A549 (cell line): Measurements from ENCODE around the gene DDX18.

Experiments used
- BHLHE40 ChIP-seq: IDR thresholded peaks from 2 replicates; pipeline ENCODE4 v1.6.1; 2012; ENCODE audit warnings: low read depth, low read length, inconsistent platforms
- CHD2 ChIP-seq: fragments of 150-350 bp; IDR thresholded peaks from 2 replicates; pipeline ENCODE4 v1.6.1; 2014; ENCODE audit warnings: low read length; ENCODE audit not compliant: partially characterized antibody
- CTCF ChIP-seq: fragments of >200 bp; sonication (Bioruptor Twin); formaldehyde crosslinking; IDR thresholded peaks from 3 replicates; pipeline ENCODE4 v1.5.1; 2016
- EP300 ChIP-seq, 2 experiments: fragments of >200 bp; sonication (Bioruptor Twin); formaldehyde crosslinking; IDR thresholded peaks; 2 replicates in 1 of 2; 3 replicates in 1 of 2; pipeline ENCODE4 v1.6.1; 2016 to 2017
- MAX ChIP-seq: IDR thresholded peaks from 2 replicates; pipeline ENCODE4 v1.6.1; 2012
- POLR2A ChIP-seq: IDR thresholded peaks from 2 replicates; pipeline ENCODE4 v1.6.1; 2012; ENCODE audit warnings: mild to moderate bottlenecking, low read length
- SMC3 ChIP-seq: fragments of >200 bp; sonication (Bioruptor Twin); formaldehyde crosslinking; IDR thresholded peaks from 3 replicates; pipeline ENCODE4 v1.6.1; 2018; ENCODE audit warnings: inconsistent platforms
- ZNF302 ChIP-seq: fragments of 250-450 bp; sonication (Bioruptor Pico); IDR thresholded peaks from 2 replicates; pipeline ENCODE4 v1.9.0; 2021; ENCODE audit warnings: inconsistent platforms, mild to moderate bottlenecking, moderate library complexity

- TF ChIP-seq CTCF (no peak), MAX (no peak), BHLHE40 (no peak), EP300 (IDR thresholded peaks at IDR 0.05) (no peak), ZNF302 (CRISPR knock-in tag) (no peak), SMC3 (no peak), CHD2 (no peak), POLR2A (no peak)
Observed at GRCh38 chr2:117850015-117850414, 35.5 kb downstream of the DDX18 start.
